HepG2 (cell line): Measurements from ENCODE around the gene TM2D3. TPM values are rescaled to one million over a fixed set of nuclear protein-coding genes. Genes with fewer than 3 reads are reported as not detected.

Experiments used
- ATRX ChIP-seq: sonication (generic); formaldehyde crosslinking; IDR thresholded peaks from 2 replicates; pipeline ENCODE4 v1.4.0; 2020; ENCODE audit warnings: missing genetic modification reagents, borderline replicate concordance
- GLMP ChIP-seq: sonication (generic); formaldehyde crosslinking; IDR thresholded peaks from 2 replicates; pipeline ENCODE4 v1.9.0; 2021; ENCODE audit warnings: missing genetic modification reagents, mild to moderate bottlenecking, borderline replicate concordance
- KLF12 ChIP-seq: sonication (generic); formaldehyde crosslinking; IDR thresholded peaks from 2 replicates; pipeline ENCODE4 v1.4.0; 2020; ENCODE audit warnings: missing genetic modification reagents, borderline replicate concordance
- MAFG ChIP-seq: sonication (generic); formaldehyde crosslinking; IDR thresholded peaks from 2 replicates; pipeline ENCODE4 v1.5.1; 2020; ENCODE audit warnings: mild to moderate bottlenecking, missing genetic modification reagents
- MTERF4 ChIP-seq: sonication (generic); formaldehyde crosslinking; IDR thresholded peaks from 2 replicates; pipeline ENCODE4 v1.8.0; 2023; ENCODE audit warnings: mild to moderate bottlenecking, missing genetic modification reagents
- MXD4 ChIP-seq: IDR thresholded peaks from 2 replicates; pipeline ENCODE4 v1.6.1; 2016; ENCODE audit warnings: mild to moderate bottlenecking, missing biosample characterization, missing genetic modification reagents
- NFE2L2 ChIP-seq: fragments of 150-350 bp; IDR thresholded peaks from 2 replicates; pipeline ENCODE4 v1.6.1; 2014; ENCODE audit warnings: low read length
- RFX1 ChIP-seq: fragments of 450-650 bp; IDR thresholded peaks from 2 replicates; pipeline ENCODE4 v1.6.1; 2017
- SAP130 ChIP-seq: IDR thresholded peaks from 2 replicates; pipeline ENCODE4 v1.6.1; 2016; ENCODE audit warnings: low read depth
- ZNF558 ChIP-seq: sonication (generic); formaldehyde crosslinking; IDR thresholded peaks from 2 replicates; pipeline ENCODE4 v1.9.0; 2022; ENCODE audit warnings: mild to moderate bottlenecking, missing genetic modification reagents, borderline replicate concordance
- ZNF713 ChIP-seq: sonication (generic); formaldehyde crosslinking; IDR thresholded peaks from 2 replicates; pipeline ENCODE4 v1.4.0; 2020; ENCODE audit warnings: mild to moderate bottlenecking, missing genetic modification reagents
- ZNF790 ChIP-seq: sonication (generic); formaldehyde crosslinking; IDR thresholded peaks from 2 replicates; pipeline ENCODE4 v1.8.0; 2022; ENCODE audit warnings: missing genetic modification reagents, mild to moderate bottlenecking, borderline replicate concordance
- ZNF839 ChIP-seq: sonication (generic); formaldehyde crosslinking; IDR thresholded peaks from 2 replicates; pipeline ENCODE4 v1.4.0; 2020; ENCODE audit warnings: missing genetic modification reagents, mild to moderate bottlenecking, borderline replicate concordance
- ZSCAN9 ChIP-seq: IDR thresholded peaks from 2 replicates; pipeline ENCODE4 v1.6.1; 2016; ENCODE audit warnings: borderline replicate concordance
- polyA plus RNA-seq, 8 experiments: library from polyadenylated mRNA; depleted of rRNA in 3 of 8; stranded (reverse) in 7 of 8; unstranded in 1 of 8; fragments of >200 nt; fragmentation: Illumina TruSeq in 4 of 8; extraction: Trizol in 4 of 8; gene quantifications; 2 replicates each; pipeline versions ENCODE4 v1.2.1 to v1.2.3, GENCODE V29; 2011 to 2016; ENCODE audit warnings: low read depth in 4 of 8, missing spikeins in 1 of 8, mixed read lengths in 1 of 8; ENCODE audit not compliant: insufficient read depth in 1 of 8
- total RNA-seq, 5 experiments: library from RNA; depleted of rRNA; stranded (reverse); fragments of >200 nt; fragmentation: Illumina TruSeq; extraction: Trizol; gene quantifications; 2 replicates each; pipeline ENCODE4 v1.2.3, GENCODE V29; 2016; ENCODE audit warnings: low read depth in 1 of 5
- TF ChIP-seq, protein P1 (sequence below): sonication (generic); formaldehyde crosslinking; IDR thresholded peaks from 2 replicates; pipeline ENCODE4 v1.5.1; 2020; ENCODE audit warnings: mild to moderate bottlenecking, missing genetic modification reagents, borderline replicate concordance
- TF ChIP-seq, protein P2 (sequence below): sonication (generic); formaldehyde crosslinking; IDR thresholded peaks from 2 replicates; pipeline ENCODE4 v1.5.0; 2020; ENCODE audit warnings: missing genetic modification reagents, mild to moderate bottlenecking, borderline replicate concordance
- TF ChIP-seq, protein P3 (sequence below): sonication (generic); formaldehyde crosslinking; IDR thresholded peaks from 2 replicates; pipeline ENCODE4 v1.4.0; 2020; ENCODE audit warnings: missing genetic modification reagents, borderline replicate concordance

TM2D3 gene
- total and polyA plus RNA-seq, 2 of the 13 experiments (the other 11 are each of a cell fraction or from before 2014, with no cell fraction given), result 31.1 to 72.7 TPM

DNA sequence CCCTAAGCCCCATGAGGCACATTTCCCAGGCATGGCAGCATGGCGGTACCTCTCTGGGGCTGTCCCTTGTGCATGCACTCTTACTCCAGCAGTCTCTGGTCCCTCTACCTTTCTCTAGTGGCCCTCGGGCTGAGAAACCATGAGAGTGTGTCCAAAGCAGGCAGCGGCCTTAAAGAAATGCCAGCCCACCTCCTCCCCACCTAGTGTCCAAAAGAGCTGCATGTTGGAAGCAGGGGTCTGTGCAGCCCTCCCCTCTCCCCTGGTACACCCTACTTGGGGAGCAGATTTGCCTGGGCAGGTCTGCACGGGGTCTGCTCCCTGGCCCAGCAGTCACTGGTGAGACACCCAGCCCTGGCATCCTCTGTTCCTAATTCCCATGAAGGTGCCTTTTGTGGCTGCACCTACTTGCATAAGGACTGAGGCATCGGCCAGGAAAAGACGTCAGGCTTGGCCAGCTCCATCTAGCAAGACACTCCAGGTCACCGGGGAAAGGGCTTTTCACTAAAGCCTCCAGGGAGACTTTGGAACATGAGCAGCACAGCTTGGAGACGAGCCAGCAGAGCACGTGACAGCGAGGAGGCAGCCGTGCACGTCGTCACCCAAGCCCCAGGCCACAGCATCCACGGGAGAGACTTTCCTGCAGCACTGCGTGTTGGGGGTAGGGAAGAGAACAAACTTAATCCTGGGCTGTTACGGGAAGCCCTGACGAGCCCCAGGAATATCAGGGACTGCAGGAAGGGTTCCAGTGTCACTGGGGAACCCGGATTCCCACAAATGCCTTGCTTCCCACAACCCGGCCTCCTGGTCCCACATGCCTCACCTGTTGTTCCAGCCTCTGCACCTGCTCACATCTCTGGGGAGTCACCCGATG, 38.8 kb downstream of the TM2D3 start (continued):
- TF ChIP-seq MXD4 (CRISPR knock-in tag) (peak; percentile 47; the same call in 1 of the 2 replicates), MAFG (CRISPR knock-in tag) (no peak), MTERF4 (CRISPR knock-in tag) (no peak), ZNF790 (CRISPR knock-in tag) (0 out of 2 replicates have a peak, but pooled peaks have one; percentile 15), SAP130 (CRISPR knock-in tag) (peak; percentile 79), ZNF558 (peak; percentile 30; the same call in 1 of the 2 replicates), GLMP (no peak), ATRX (CRISPR knock-in tag) (no peak), ZNF713 (CRISPR knock-in tag) (no peak), NFE2L2 (no peak), KLF12 (CRISPR knock-in tag) (no peak), RFX1 (no peak), ZSCAN9 (CRISPR knock-in tag) (no peak), ZNF839 (CRISPR knock-in tag) (no peak)
- TF ChIP-seq, protein P1, sequence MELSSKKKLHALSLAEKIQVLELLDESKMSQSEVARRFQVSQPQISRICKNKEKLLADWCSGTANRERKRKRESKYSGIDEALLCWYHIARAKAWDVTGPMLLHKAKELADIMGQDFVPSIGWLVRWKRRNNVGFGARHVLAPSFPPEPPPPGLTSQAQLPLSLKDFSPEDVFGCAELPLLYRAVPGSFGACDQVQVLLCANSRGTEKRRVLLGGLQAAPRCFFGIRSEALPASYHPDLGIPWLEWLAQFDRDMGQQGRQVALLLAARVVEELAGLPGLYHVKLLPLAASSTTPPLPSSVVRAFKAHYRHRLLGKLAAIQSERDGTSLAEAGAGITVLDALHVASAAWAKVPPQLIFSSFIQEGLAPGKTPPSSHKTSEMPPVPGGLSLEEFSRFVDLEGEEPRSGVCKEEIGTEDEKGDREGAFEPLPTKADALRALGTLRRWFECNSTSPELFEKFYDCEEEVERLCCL (CRISPR knock-in tag), result no peak
- TF ChIP-seq, protein P2, sequence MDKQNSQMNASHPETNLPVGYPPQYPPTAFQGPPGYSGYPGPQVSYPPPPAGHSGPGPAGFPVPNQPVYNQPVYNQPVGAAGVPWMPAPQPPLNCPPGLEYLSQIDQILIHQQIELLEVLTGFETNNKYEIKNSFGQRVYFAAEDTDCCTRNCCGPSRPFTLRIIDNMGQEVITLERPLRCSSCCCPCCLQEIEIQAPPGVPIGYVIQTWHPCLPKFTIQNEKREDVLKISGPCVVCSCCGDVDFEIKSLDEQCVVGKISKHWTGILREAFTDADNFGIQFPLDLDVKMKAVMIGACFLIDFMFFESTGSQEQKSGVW (CRISPR knock-in tag), result no peak
- TF ChIP-seq, protein P3, sequence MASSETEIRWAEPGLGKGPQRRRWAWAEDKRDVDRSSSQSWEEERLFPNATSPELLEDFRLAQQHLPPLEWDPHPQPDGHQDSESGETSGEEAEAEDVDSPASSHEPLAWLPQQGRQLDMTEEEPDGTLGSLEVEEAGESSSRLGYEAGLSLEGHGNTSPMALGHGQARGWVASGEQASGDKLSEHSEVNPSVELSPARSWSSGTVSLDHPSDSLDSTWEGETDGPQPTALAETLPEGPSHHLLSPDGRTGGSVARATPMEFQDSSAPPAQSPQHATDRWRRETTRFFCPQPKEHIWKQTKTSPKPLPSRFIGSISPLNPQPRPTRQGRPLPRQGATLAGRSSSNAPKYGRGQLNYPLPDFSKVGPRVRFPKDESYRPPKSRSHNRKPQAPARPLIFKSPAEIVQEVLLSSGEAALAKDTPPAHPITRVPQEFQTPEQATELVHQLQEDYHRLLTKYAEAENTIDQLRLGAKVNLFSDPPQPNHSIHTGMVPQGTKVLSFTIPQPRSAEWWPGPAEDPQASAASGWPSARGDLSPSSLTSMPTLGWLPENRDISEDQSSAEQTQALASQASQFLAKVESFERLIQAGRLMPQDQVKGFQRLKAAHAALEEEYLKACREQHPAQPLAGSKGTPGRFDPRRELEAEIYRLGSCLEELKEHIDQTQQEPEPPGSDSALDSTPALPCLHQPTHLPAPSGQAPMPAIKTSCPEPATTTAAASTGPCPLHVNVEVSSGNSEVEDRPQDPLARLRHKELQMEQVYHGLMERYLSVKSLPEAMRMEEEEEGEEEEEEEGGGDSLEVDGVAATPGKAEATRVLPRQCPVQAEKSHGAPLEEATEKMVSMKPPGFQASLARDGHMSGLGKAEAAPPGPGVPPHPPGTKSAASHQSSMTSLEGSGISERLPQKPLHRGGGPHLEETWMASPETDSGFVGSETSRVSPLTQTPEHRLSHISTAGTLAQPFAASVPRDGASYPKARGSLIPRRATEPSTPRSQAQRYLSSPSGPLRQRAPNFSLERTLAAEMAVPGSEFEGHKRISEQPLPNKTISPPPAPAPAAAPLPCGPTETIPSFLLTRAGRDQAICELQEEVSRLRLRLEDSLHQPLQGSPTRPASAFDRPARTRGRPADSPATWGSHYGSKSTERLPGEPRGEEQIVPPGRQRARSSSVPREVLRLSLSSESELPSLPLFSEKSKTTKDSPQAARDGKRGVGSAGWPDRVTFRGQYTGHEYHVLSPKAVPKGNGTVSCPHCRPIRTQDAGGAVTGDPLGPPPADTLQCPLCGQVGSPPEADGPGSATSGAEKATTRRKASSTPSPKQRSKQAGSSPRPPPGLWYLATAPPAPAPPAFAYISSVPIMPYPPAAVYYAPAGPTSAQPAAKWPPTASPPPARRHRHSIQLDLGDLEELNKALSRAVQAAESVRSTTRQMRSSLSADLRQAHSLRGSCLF (CRISPR knock-in tag), result no peak
